ENCODE results near the gene STARD5. TPM values are rescaled to one million over a fixed set of nuclear protein-coding genes. Genes with fewer than 3 reads are reported as not detected.

Gene STARD5
- total RNA-seq, 1 experiment from 2014 or later = 1.5 TPM

DNA sequence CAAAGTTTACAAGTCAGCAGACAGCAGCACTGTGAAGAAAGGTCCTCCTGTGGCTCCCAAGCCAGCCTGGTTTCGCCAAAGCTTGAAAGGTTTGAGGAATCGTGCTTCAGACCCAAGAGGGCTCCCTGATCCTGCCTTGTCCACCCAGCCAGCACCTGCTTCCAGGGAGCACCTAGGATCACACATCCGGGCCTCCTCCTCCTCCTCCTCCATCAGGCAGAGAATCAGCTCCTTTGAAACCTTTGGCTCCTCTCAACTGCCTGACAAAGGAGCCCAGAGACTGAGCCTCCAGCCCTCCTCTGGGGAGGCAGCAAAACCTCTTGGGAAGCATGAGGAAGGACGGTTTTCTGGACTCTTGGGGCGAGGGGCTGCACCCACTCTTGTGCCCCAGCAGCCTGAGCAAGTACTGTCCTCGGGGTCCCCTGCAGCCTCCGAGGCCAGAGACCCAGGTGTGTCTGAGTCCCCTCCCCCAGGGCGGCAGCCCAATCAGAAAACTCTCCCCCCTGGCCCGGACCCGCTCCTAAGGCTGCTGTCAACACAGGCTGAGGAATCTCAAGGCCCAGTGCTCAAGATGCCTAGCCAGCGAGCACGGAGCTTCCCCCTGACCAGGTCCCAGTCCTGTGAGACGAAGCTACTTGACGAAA lies 24.2 kb downstream of the STARD5 start:
- in situ Hi-C loops (cut with HindIII; ENCODE audit: low pct_unique_long_range_greater_than_20kb, low sequenced_read_pairs) = no loop called here
- DNase-seq (ENCODE audit: low read depth, low spot score) = no peak

DNA sequence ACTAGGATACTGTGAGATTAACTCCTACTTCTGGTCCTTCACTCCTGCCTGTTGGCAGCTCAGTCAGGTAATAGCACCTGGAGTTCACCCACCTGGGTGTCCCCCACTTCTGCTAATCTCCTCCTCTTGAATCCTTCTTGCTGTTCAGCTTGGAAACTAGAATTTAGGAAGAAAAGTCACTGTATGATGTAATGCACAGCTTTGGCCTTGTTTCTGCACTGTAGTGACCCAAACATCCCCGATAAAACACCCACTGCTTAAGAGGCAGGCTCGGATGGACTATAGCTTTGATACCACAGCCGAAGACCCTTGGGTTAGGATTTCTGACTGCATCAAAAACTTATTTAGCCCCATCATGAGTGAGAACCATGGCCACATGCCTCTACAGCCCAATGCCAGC lies 24.8 kb downstream of the STARD5 start:
- in situ Hi-C loops (cut with HindIII; ENCODE audit: low pct_unique_long_range_greater_than_20kb, low sequenced_read_pairs) = no loop called here
- DNase-seq (ENCODE audit: low read depth, low spot score) = no peak

DNA sequence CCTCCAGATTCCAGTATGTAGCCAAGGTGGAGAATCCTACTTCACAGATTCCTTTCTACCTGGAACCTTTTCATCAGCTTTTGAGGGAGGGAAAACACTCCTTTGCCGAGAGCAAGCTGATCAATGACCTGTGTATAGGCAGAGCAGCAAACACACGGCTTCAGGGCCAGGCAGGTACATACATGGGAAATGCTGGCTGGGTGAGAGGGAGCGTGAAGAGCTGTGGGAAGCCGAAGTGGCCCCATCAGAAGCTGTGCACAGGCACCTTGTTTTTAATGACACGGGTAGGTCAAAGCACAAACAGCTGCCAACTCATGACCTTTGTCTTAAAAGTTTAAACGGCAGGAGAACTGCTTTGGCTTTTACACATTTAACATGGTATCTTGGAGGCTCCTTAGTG lies 25.3 kb downstream of the STARD5 start:
- DNase-seq (ENCODE audit: low read depth, low spot score) = no peak
- in situ Hi-C loops (cut with HindIII; ENCODE audit: low pct_unique_long_range_greater_than_20kb, low sequenced_read_pairs) = no loop called here

DNA sequence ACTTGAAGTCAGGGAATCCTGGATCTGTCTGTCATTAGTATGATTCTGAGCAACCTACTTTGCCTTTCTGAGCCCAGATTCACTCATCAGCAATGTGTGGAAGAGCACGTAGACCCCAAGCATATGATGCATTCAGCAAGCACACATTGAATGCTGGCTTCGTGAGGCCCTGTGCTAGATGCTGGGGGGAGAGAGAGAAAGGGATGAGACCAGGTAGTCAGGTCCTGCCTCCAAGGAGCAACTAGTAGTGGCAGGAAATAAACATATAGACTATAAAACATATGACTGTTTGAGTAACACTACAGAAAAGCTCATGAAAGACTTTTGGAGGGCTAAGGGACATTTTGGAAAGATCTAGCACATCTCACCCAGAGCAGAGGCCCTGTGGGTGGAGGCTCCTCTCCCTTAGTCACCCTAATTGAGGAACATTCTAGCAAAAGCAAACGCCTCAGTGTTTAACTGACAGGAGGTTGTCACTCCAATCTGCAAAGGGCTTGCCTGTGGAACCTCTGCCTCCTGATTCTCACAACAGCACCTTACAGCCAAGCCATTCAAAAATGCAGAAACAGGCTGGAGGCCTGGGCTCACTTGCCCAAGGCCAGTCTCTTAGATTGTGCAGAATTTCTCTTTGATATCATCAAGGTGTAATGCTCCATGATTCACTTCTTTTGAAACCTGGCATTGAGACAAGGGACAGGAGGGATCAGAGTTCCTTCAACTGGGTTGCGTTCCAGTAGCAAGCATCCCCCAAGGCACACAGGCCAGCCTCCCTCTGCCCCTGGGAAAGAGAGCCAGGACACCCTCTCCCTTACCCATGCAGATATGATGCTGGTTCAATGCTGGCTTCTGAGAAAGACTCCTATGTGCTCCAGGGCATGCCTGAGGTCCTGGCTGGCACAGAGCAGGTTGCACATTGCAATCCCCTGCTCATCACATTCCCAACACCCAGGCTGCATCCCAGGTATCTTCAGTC lies 26.1 kb downstream of the STARD5 start:
- in situ Hi-C loops (cut with HindIII; ENCODE audit: low pct_unique_long_range_greater_than_20kb, low sequenced_read_pairs) = no loop called here
- DNase-seq (ENCODE audit: low read depth, low spot score) = no peak

DNA sequence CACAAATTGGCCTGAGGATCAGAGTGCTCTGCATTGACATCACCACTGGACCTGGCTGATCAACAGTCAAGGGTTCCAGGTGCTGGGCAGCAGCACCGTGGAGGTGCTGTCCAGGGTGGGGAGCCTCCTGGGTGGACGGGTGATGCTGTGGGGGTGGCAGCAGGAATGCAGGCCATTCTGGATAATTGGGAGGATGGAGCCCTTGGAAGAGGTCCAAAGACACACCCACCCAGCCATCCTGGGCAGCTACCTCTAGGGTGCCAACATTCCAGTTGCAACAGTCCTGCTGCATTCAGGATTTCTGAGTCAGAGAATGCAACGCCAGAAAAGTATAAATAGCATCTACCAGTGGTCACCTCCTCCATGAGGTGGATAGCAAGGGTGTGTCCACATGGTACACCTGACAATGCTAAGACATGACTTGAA lies 26.8 kb downstream of the STARD5 start:
- DNase-seq (ENCODE audit: low read depth, low spot score) = no peak
- in situ Hi-C loops (cut with HindIII; ENCODE audit: low pct_unique_long_range_greater_than_20kb, low sequenced_read_pairs) = no loop called here

DNA sequence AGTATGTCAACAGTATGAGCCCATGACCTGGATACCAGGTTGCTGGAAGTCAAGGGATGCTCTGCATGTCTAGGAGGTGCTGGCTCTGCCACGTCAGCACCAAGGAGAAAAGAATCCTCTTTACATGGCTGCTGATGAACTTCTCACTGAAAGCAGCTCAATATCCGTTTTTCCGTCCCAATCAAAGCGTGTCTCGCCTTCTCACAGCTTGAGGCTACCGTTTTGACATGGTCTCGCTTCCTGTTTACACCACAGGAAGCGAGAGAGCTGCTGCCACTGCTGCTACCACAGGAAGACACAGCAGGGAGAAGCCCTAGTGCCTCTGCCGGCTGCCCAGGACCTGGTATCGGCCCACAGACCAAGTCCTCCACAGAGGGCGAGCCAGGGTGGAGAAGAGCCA lies 27.3 kb downstream of the STARD5 start:
- DNase-seq (ENCODE audit: low read depth, low spot score) = no peak
- in situ Hi-C loops (cut with HindIII; ENCODE audit: low pct_unique_long_range_greater_than_20kb, low sequenced_read_pairs) = no loop called here

DNA sequence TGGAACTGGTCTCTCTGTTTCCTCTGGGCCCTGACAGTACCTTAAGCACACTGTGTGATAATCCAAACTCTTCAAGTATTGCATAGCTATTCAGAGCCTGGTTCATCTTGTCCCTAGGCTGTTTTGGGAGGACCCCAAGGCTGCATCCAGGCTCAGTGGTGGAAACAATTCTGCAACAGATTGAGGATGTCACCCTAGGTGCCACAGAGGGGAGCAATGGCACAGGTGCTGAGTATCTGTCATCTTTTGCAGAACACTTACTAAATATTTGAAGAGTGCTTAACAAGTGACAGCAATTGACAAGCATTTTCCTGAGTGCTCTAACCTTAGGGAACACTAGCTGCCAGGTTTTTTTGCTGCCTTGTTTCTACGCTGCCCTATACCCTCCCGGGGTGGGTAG lies 27.8 kb downstream of the STARD5 start:
- in situ Hi-C loops (cut with HindIII; ENCODE audit: low pct_unique_long_range_greater_than_20kb, low sequenced_read_pairs) = no loop called here
- DNase-seq (ENCODE audit: low read depth, low spot score) = no peak

DNA sequence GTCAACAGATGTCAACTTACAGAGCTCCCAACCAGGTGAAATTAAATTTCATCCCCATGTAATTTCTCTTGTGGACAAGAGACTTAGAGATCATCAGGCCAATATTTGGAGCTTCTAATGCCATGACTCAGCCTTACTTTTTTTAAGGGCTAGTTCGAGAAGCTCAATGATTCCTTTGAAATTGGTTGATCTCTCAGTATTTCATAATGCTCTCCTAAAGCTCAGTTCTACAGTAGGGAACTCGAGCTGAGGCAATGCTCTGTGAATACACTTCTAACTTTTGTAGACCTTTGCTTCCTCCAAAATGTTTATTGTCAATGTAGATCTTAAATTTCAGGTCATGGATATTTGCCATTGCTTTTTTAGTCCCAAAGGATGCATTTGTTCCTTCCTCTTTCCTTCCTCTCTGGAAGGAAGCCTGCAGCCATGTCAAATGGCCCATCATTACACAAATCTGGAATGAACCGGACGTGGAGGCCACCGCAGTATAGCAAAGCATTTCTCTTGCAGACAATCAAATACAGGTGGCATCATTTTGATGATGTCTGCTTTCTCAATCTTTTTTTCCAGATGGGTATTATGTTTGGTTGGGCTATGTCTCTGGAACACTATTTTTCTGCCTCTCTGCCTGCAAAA lies 28.3 kb downstream of the STARD5 start:
- no peak for DNase-seq (ENCODE audit: low read depth, low spot score)
- in situ Hi-C loops (cut with HindIII; ENCODE audit: low pct_unique_long_range_greater_than_20kb, low sequenced_read_pairs) = no loop called here

DNA sequence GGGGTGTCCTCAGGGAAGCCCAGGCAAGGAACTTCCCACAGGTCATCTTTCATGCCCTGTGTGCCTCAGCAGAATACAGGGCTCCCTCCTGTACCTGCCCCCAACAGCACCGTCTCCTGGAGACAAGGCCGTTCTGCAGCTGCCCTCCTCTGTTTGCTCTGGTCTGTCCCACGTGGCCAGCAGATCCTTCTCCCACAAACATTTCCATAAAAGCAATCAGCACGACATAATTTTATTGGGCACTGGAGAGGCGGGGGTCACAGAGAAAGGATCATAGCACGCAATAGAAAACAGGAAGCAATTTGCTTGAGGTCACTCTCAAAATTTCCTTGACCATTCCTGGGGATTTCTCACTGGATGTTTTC lies 29.4 kb downstream of the STARD5 start:
- in situ Hi-C loops (cut with HindIII; ENCODE audit: low pct_unique_long_range_greater_than_20kb, low sequenced_read_pairs) = no loop called here
- DNase-seq (ENCODE audit: low read depth, low spot score) = no peak

DNA sequence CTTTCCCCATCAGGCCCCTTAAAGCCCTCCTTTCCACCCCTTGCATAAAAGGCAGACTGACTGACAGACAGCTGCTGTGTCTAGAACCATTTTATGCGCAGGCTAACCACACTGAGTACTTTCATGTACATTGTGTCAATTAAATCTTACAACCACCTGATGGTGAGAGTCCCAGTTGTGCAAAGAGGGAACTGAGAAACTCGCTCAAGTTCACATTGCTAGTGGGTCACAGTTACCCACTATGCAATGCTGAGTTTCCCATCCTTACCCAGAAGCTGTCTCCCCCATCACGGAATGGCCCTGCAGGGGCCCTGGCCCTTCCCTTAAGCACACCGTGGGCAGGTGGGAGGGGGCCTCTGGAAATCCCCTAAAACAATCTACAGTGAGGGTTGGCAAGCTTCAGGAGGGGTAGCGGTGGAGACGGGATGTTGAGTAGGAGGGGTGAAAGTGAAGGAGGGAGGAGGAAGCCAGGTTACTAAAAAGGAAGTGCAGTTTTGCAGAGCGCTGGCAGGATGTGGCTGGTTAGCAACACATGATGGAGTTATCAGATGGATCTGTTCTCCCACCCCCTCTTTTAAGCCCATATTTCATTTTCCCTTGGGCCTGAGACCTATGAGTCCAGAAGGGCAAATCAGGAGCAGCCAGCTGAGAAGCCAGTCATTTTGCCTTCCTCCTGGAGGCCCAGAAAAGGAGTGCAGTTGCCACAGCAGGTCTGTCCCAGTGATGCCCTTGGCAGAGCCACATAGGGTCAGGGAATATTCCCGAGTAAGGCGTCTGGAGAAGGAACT lies 30.0 kb downstream of the STARD5 start:
- in situ Hi-C loops (cut with HindIII; ENCODE audit: low pct_unique_long_range_greater_than_20kb, low sequenced_read_pairs) = no loop called here
- no peak for DNase-seq (ENCODE audit: low read depth, low spot score)

DNA sequence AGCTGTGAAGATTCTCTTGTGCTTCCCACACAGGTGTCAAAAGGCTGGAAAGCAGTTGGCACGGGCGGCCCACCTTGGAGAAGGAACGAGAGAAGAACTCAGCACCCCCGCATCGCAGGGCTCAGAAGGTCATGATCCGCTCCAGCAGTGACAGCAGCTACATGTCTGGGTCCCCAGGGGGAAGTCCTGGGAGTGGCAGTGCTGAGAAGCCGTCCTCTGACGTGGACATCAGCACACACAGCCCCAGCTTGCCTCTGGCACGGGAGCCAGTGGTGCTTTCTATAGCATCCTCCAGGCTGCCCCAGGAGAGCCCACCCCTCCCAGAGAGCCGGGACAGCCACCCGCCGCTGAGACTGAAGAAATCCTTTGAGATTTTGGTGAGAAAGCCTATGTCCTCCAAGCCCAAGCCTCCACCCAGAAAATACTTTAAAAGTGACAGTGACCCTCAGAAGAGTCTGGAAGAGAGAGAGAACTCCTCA lies 31.4 kb downstream of the STARD5 start:
- no peak for DNase-seq (ENCODE audit: low read depth, low spot score)
- in situ Hi-C loops (cut with HindIII; ENCODE audit: low pct_unique_long_range_greater_than_20kb, low sequenced_read_pairs) = no loop called here

DNA sequence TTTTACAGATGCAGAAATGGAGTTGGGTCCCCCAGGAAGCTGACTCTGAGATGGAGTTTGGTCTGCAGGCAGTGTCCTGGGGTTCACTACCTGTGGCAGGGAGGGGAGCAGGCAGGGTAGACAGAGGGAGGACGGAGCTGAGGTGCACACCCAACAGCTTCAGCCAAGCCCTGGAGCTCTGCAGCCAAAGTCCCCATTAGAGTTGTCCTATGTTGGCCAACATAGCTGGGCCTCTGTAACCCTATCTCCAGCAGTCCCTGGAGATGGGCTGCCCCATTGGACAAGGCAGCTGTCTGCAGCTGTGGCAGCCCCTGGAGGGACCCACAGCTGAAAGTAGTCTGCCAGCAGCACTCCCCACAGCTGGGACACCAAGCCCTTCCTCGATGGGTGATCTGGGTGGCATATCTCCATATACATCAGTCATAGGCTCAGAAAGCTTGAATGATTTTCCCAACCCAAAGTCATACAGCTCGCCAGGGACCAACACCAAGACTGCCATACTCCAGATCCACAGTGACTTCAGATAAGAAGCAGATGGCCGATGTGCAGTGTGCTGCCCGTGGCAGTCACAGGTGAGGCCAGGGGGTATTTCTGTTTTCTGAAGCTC lies 31.9 kb downstream of the STARD5 start:
- in situ Hi-C loops (cut with HindIII; ENCODE audit: low pct_unique_long_range_greater_than_20kb, low sequenced_read_pairs) = no loop called here

DNA sequence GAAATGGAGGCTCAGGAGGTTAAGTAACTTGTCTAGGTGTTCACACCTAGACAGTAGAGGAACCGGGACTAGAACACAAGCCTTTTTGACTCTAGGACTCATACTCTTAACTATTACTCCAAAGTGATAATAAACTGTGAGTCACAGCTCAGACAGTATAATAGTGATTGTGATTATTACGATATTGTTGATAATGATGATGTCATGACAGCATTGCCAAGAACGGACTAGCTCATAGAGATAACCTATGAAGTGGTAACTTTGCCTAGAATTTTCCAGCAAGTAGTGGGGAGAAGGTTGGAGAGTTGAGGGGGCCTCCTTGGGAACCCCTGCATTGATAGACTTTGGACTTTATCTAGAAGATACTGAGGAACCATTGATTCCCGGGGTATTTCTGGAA lies 34.0 kb downstream of the STARD5 start:
- in situ Hi-C loops (cut with HindIII; ENCODE audit: low pct_unique_long_range_greater_than_20kb, low sequenced_read_pairs) = no loop called here
- DNase-seq (ENCODE audit: low read depth, low spot score) = no peak

More for the DNA sequence above, 31.9 kb downstream of the STARD5 start:
- no peak for DNase-seq (ENCODE audit: low read depth, low spot score)

DNA sequence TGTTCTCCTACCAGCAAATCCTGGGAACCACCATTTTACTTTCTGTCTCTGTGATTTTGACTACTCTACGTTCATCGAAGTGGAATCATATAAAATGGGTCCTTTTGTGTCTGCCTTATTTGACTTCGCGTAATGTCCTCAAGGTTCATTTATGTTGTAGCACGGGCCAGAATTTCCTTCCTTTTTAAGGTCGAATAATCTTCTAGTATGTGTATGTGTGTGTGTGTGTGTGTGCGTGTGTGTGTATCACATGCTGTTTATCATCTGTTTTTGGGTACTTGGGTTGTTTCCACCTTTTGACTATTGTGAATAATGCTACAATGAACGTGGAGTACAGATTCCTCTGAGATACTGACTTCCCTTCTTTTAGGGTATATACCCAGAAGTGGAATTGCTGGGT lies 35.3 kb downstream of the STARD5 start:
- DNase-seq (ENCODE audit: low read depth, low spot score) = no peak
- in situ Hi-C loops (cut with HindIII; ENCODE audit: low pct_unique_long_range_greater_than_20kb, low sequenced_read_pairs) = no loop called here

DNA sequence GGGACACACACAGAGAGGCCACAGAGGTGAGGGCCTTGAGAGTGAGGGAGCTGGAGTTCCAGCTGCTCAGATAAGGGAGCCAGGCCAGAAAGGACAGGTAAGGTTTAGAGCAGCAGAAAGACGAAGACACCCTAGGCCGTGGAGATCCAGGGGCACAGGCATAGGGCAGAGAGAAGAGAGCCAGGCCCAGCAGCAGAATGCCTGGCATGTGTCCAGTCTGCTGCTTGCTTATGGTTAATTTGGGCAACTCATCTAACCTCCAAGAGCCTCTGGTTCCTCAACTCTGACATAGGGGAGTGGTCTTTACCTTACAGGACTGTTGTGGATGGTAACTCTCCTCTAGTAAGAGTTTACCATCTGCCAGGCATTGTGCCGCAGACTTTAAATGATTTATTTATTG lies 35.9 kb downstream of the STARD5 start:
- in situ Hi-C loops (cut with HindIII; ENCODE audit: low pct_unique_long_range_greater_than_20kb, low sequenced_read_pairs) = no loop called here
- no peak for DNase-seq (ENCODE audit: low read depth, low spot score)

DNA sequence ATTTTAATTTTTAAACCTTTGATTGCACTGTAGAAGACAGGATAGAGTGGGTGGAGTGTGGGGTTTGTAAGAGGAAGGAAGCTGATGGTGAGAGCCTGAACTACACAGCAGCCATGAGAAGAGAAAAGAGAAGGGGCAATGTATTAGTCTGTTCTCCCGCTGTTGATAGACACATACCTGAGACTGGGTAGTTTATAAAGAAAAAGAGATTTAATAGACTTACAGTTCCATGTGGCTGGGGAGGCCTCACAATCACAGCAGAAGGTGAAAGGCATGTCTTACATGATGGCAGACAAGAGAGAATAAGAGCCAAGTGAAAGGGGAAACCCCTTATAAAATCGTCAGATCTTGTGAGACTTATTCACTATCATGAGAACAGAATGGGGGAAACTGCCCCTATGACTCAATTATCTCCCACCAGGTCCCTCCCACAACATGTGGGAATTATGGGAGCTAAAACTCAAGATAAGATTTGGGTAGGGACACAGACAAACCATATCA lies 37.3 kb downstream of the STARD5 start:
- in situ Hi-C loops (cut with HindIII; ENCODE audit: low pct_unique_long_range_greater_than_20kb, low sequenced_read_pairs) = no loop called here
- DNase-seq (ENCODE audit: low read depth, low spot score) = no peak

DNA sequence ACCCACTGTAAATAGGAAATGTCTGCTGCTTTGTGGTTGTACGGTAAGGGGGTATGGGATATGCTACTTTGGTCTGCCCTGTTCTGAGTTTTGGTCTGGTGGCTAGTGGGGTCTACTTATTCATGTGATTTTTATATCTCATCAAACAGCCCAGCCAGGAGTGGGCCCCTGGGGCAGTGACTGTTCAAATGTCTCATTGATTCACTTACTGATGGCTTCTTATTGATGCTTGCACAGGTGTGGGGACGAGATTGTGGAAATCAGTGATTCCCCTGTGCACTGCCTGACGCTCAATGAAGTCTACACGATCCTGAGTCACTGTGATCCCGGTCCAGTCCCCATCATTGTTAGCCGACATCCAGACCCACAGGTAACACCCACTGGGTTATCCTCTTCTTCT lies 38.5 kb downstream of the STARD5 start:
- DNase-seq (ENCODE audit: low read depth, low spot score) = no peak
- in situ Hi-C loops (cut with HindIII; ENCODE audit: low pct_unique_long_range_greater_than_20kb, low sequenced_read_pairs) = no loop called here

Data from SK-MEL-5 (cell line).